Osteoblast (primary cell): ENCODE data around the gene TMIE. TPM values are rescaled to one million over a fixed set of nuclear protein-coding genes. Genes with fewer than 3 reads are reported as not detected.
A peak's percentile ranks its signal among the peaks of the same experiment; 100 is the strongest.

Source experiments
- DNase-seq: peaks from one replicate; pipeline ENCODE4 v3.0.0; 2011; ENCODE audit warnings: low spot score, mixed read lengths; ENCODE audit not compliant: insufficient read length; ENCODE audit errors: missing footprints
- H2AFZ ChIP-seq: 2 replicates; pipeline ENCODE4 v1.6.0; 2011; ENCODE audit warnings: mild to moderate bottlenecking, low read length
- H3K27ac ChIP-seq: 2 replicates; pipeline ENCODE4 v1.5.1; 2011; ENCODE audit warnings: mild to moderate bottlenecking, low read depth, low read length, moderate library complexity
- H3K27me3 ChIP-seq: 2 replicates; pipeline ENCODE4 v1.6.0; 2012; ENCODE audit warnings: mild to moderate bottlenecking, control low read depth, inconsistent platforms, low read length, moderate library complexity; ENCODE audit not compliant: insufficient read depth
- H3K36me3 ChIP-seq: 2 replicates; pipeline ENCODE4 v1.5.1; 2011; ENCODE audit warnings: mild to moderate bottlenecking, low read length, control low read depth, moderate library complexity; ENCODE audit not compliant: insufficient read depth
- H3K4me1 ChIP-seq: 2 replicates; pipeline ENCODE4 v1.5.1; 2011; ENCODE audit warnings: mild to moderate bottlenecking, low read length, control low read depth, moderate library complexity; ENCODE audit not compliant: insufficient read depth
- H3K4me2 ChIP-seq: 2 replicates; pipeline ENCODE4 v1.6.0; 2011; ENCODE audit warnings: mild to moderate bottlenecking, low read length; ENCODE audit not compliant: insufficient read depth
- H3K4me3 ChIP-seq: fragments of 200-600 bp; sonication (generic); 3 replicates; pipeline ENCODE4 v1.5.1; 2012; ENCODE audit warnings: mild to moderate bottlenecking, low read length, inconsistent platforms; ENCODE audit not compliant: insufficient read depth
- H3K79me2 ChIP-seq: 2 replicates; pipeline ENCODE4 v1.6.0; 2012; ENCODE audit warnings: mild to moderate bottlenecking, low read length, control low read depth, inconsistent platforms; ENCODE audit not compliant: insufficient read depth
- H3K9me3 ChIP-seq: 2 replicates; pipeline ENCODE4 v1.5.1; 2011; ENCODE audit warnings: low read depth, low read length, control low read depth
- H4K20me1 ChIP-seq: 2 replicates; pipeline ENCODE4 v1.6.0; 2012; ENCODE audit warnings: mild to moderate bottlenecking, low read length, control low read depth; ENCODE audit not compliant: insufficient read depth
- CTCF ChIP-seq: IDR thresholded peaks from 2 replicates; pipeline ENCODE4 v1.5.1; 2011; ENCODE audit warnings: mild to moderate bottlenecking, low read depth, low read length, moderate library complexity; ENCODE audit errors: extremely low read depth
- total RNA-seq: library from RNA; depleted of rRNA; stranded (reverse); fragments of >200 nt; gene quantifications from 2 replicates; pipeline ENCODE4 v1.2.3, GENCODE V29; 2012

TMIE gene
- total RNA-seq, 1 donor, result under 0.01 TPM

- Histone ChIP-seq H3K4me2 (no peak overlapping the region), H4K20me1 (no peaks in the 10 kb centered on the region), H3K36me3 (no peaks in the 10 kb centered on the region), H3K4me3 (no peak overlapping the region), H3K79me2 (no peaks in the 10 kb centered on the region), H3K27ac (no peak overlapping the region), H3K4me1 (no peaks in the 10 kb centered on the region), H2AFZ (no peak overlapping the region), H3K27me3 (peaks cover under 1% of the 10 kb centered on the region), H3K9me3 (no peaks in the 10 kb centered on the region)
- TF ChIP-seq CTCF, result peak; percentile 9
- peak; percentile 90 for DNase-seq
Observed at GRCh38 chr3:46708401-46709156, 7.4 kb downstream of the TMIE start.

GRCh38 chr3:46709157-46709654 is 8.0 kb downstream of the TMIE start:
- Histone ChIP-seq H3K4me3 (no peak overlapping the region), H3K79me2 (no peaks in the 10 kb centered on the region), H3K27me3 (no peaks in the 10 kb centered on the region), H3K27ac (no peak overlapping the region), H3K4me2 (no peak overlapping the region), H3K36me3 (no peaks in the 10 kb centered on the region), H3K4me1 (no peaks in the 10 kb centered on the region), H4K20me1 (no peaks in the 10 kb centered on the region), H3K9me3 (no peaks in the 10 kb centered on the region), H2AFZ (no peak overlapping the region)
- peak; percentile 84 for DNase-seq
- TF ChIP-seq CTCF, result no peak

- Histone ChIP-seq H3K27me3 (no peaks in the 10 kb centered on the region), H3K9me3 (no peaks in the 10 kb centered on the region), H4K20me1 (no peaks in the 10 kb centered on the region), H3K79me2 (no peaks in the 10 kb centered on the region), H3K4me2 (no peak overlapping the region), H3K4me1 (no peaks in the 10 kb centered on the region), H2AFZ (no peak overlapping the region), H3K36me3 (no peaks in the 10 kb centered on the region), H3K27ac (no peak overlapping the region), H3K4me3 (no peak overlapping the region)
- no peak for TF ChIP-seq CTCF
- DNase-seq, result peak; percentile 32
Observed at GRCh38 chr3:46709721-46710120, 8.5 kb downstream of the TMIE start.

- Histone ChIP-seq H3K4me3 (no peak overlapping the region), H3K4me2 (no peak overlapping the region), H3K79me2 (no peaks in the 10 kb centered on the region), H4K20me1 (no peaks in the 10 kb centered on the region), H3K27me3 (no peaks in the 10 kb centered on the region), H3K4me1 (no peaks in the 10 kb centered on the region), H3K36me3 (no peaks in the 10 kb centered on the region), H3K27ac (no peak overlapping the region), H2AFZ (no peak overlapping the region), H3K9me3 (no peaks in the 10 kb centered on the region)
- DNase-seq, result peak; percentile 52
- TF ChIP-seq CTCF, result no peak
Observed at GRCh38 chr3:46710229-46710628, 9.0 kb downstream of the TMIE start.
